HG03432 (cell line): ENCODE results near the gene TICRR.
"Not testable (repeated sequence)": the region's sequence is repeated elsewhere in the genome, so short reads cannot be mapped to it uniquely, and the experiment has no call there.

Experiments used
- ATAC-seq: cut with Tn5 transposase; IDR thresholded peaks from one replicate; pipeline ENCODE4 v1.9.1; 2021; ENCODE audit warnings: mild to moderate bottlenecking, moderate library complexity; ENCODE audit not compliant: unreplicated experiment

Gene TICRR, protein sequence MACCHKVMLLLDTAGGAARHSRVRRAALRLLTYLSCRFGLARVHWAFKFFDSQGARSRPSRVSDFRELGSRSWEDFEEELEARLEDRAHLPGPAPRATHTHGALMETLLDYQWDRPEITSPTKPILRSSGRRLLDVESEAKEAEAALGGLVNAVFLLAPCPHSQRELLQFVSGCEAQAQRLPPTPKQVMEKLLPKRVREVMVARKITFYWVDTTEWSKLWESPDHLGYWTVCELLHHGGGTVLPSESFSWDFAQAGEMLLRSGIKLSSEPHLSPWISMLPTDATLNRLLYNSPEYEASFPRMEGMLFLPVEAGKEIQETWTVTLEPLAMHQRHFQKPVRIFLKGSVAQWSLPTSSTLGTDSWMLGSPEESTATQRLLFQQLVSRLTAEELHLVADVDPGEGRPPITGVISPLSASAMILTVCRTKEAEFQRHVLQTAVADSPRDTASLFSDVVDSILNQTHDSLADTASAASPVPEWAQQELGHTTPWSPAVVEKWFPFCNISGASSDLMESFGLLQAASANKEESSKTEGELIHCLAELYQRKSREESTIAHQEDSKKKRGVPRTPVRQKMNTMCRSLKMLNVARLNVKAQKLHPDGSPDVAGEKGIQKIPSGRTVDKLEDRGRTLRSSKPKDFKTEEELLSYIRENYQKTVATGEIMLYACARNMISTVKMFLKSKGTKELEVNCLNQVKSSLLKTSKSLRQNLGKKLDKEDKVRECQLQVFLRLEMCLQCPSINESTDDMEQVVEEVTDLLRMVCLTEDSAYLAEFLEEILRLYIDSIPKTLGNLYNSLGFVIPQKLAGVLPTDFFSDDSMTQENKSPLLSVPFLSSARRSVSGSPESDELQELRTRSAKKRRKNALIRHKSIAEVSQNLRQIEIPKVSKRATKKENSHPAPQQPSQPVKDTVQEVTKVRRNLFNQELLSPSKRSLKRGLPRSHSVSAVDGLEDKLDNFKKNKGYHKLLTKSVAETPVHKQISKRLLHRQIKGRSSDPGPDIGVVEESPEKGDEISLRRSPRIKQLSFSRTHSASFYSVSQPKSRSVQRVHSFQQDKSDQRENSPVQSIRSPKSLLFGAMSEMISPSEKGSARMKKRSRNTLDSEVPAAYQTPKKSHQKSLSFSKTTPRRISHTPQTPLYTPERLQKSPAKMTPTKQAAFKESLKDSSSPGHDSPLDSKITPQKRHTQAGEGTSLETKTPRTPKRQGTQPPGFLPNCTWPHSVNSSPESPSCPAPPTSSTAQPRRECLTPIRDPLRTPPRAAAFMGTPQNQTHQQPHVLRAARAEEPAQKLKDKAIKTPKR (N-terminal part only)

DNA sequence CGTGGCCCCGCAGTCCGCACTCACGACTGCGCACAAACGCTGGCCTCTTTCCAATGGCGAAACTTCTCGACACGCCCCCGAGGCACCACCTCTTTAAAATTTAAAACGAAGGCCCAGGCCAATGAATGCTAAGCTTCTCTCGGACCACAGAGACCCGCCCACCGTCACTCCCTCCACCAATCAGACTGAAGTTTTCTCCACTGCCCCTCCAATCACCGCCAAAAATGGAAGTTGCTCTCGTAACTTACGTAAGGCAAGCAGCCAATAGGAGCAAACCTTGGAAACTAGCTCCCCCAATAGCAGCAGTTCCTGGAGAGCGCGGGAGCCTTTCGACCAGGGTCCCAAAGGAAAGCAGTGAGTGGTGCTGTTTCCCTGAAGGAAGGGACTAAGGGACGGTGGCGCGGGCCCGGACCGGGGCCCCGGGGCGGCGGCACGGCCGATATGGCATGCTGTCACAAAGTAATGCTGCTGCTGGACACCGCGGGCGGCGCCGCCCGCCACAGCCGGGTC, at the start of gene TICRR:
Gene TICRR, plus strand, starts transcription at position 324 of the 510 bp plus-strand sequence. Its CDS starts 118 bp downstream, at position 442.
- peak; percentile 95 for ATAC-seq

GRCh38 chr15:89526181-89526580, 49.1 kb upstream of the TICRR start:
- no peak for ATAC-seq

- ATAC-seq = no peak
Observed at GRCh38 chr15:89526601-89527441, 48.4 kb upstream of the TICRR start.

GRCh38 chr15:89528757-89529352, 46.4 kb upstream of the TICRR start:
- ATAC-seq = no peak

DNA sequence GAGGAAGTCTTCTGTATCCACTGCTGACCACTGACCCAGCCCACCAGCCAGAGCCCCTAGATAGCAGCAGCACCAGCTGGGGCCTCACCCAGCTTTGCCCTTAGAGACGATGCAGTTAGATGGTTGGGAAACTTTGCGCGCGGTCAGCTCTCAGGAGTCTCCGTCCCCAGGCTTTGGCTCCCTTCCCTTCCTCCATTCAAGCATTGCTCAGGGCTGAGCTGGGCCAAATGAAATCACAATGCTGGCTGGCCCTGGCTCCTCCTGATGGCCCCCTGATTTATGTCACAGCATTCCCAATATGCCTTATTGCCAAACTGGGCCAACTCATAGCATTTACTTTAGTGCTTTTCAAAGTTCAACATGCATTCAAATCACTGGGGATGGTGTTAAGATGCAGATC, 44.3 kb upstream of the TICRR start:
- no peak for ATAC-seq

- no peak for ATAC-seq
Observed at GRCh38 chr15:89531796-89532537, 43.3 kb upstream of the TICRR start.

DNA sequence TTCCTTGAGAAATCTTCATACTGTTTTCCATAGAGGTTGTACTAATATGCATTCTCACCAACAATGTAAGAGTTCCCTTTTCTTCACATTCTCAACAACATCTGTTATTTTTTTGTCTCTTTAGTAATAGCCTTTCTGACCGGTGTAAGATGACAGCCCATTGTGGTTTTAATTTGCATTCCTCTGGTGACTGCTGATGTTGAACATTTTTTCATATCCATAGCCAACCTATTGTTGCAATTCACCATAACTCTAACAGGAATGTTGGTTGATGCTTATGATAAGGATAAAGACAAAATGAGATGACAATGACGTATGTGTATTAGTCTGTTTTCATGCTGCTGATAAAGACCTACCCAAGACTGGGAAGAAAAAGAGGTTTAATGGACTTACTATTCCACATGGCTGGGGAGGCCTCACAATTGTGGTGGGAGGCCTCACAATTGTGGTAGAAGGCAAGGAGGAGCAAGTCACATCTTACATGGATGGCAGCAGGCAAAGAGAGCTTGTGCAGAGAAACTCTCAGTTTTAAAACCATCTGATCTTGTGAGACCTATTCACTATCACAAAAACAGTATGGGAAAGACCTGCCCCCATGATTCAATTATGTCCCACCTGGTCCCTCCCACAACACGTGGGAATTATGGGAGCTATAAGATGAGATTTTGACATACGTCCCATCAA, 41.3 kb upstream of the TICRR start:
- ATAC-seq = no peak

GRCh38 chr15:89539027-89539426, 36.2 kb upstream of the TICRR start:
- ATAC-seq = no peak

DNA sequence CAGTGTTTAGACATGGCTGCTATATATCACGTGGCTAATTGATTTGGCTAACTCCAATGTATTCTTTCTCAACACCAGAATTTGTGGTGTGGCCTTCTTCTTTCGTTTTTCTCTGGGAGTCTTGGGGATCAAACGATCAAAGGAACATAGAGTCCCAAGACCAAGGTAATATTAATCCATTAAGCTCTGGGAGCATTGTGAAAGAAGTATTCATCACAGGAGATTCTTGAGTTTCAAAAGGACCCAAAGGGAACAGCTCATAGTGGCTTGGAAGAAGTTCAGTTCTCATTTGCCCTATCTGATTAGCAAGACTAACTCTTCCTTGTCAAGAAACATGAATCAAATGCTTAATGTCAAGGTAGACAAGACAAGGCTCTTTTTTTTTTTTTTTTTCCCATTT, 32.9 kb upstream of the TICRR start:
- ATAC-seq = no peak

GRCh38 chr15:89543389-89543788, 31.9 kb upstream of the TICRR start:
- no peak for ATAC-seq

DNA sequence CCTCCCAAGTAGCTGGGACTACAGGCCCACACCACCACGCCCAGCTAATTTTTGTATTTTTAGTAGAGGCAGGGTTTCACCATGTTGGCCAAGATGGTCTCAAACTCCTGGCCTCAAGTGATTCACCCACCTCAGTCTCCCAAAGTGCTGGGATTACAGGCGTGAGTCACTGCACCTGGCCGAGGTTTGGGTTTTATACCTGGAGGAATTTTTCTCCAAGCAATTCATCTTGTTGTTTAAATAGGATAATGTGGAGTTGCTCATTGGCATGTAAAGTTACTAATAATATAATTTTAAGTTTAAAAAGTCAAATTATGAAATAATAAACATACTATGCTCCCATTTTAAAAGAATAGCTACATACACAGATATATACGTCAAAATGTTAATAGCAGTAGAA, 26.1 kb upstream of the TICRR start:
- ATAC-seq = not testable (repeated sequence)

GRCh38 chr15:89550427-89550826, 24.8 kb upstream of the TICRR start:
- no peak for ATAC-seq

DNA sequence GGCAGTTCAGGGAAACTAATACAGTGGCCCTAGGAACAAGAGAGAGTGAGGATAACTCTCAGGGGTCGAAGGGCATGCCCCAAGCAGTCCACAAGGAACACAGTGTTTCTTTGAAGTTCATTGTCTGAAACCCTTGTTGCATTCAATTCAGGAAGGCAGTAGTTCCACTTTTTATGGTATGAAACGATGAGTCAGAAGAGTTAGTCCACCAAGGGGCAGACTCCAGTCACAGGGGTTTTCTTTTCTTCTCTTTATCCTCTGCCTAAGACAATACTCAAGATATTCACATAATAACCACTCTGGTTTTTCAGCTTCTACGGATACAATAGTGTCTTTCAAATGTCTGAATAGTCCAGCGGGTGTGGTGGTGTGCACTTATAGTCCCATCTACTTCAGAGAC, 23.7 kb upstream of the TICRR start:
- ATAC-seq = peak; percentile 93

- ATAC-seq = no peak
Observed at GRCh38 chr15:89553632-89554031, 21.6 kb upstream of the TICRR start.

GRCh38 chr15:89554247-89554646, 21.0 kb upstream of the TICRR start:
- no peak for ATAC-seq

DNA sequence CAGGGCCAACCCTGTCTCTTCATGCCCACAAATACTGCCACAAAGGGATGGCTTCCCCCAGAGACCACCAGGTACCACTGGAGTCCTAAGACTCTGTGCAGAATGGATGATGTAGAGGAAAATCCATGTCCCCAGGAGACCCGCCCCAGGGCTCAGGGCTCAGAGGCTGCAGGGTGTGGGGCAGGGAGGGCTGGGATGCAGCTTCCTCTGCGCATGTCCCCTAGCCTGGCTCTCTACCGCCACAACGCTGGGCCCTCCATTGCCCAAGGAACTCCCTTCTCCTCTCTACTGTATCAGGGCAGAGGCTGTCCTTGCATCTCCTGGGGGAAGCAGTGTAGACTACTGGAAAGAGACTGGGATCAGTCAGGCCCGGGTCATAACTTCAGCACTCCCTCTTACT, 19.5 kb upstream of the TICRR start:
- ATAC-seq = no peak

DNA sequence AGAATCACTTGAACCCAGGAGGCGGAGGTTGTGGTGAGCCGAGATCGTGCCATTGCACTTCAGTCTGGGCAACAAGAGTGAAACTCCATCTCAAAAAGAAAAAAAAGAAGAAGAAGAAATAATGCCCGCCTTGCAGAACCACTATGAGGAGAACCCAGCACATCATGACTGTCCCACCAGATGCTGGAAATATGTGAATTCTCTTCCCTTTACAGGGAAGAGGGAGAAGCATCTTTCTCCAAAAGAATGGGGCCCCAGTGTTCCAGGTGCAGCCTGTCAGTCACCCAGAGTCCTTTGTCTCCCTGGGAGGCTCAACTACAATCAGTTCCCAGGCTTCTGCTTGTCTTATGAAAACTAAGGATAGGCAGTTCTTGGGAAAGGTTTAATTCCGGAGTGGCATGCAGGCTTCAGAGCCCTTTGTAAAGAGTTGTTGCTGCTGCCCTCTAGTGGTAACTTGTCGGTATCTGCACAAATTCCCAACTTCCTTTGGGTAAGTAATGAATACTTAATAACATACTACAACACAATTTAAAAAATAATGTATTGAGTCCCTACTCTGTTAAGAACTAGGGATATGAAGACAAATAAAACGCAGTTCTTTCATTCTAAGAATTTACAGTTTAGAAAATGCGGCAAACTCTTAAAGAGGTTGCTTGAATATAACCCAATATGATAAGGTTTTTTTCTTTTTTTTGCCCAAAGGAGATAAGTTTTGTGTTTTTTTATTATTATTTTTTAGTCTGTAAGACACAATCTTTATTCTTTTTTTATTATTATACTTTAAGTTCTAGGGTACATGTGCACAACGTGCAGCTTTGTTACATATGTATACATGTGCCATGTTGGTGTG, 18.6 kb upstream of the TICRR start:
- no peak for ATAC-seq
